A549 (cell line): Measurements from ENCODE around the gene MESP1.

Source experiments
- CEBPB ChIP-seq, 2 experiments: fragments of >200 bp in 1 of 2; sonication (Bioruptor Twin) in 1 of 2; formaldehyde crosslinking in 1 of 2; IDR thresholded peaks; 2 replicates each; pipeline ENCODE4 v1.6.1; 2012 to 2016
- PHF8 ChIP-seq: fragments of 200-600 bp; sonication (generic); IDR thresholded peaks from 2 replicates; pipeline ENCODE4 v1.6.1; 2016; ENCODE audit warnings: low read depth, mild to moderate bottlenecking, antibody characterized with exemption, moderate library complexity, borderline replicate concordance
- TF ChIP-seq, protein P1 (sequence below): fragments of >200 bp; sonication (Bioruptor Twin); formaldehyde crosslinking; IDR thresholded peaks from 3 replicates; pipeline ENCODE4 v1.5.1; 2016

DNA sequence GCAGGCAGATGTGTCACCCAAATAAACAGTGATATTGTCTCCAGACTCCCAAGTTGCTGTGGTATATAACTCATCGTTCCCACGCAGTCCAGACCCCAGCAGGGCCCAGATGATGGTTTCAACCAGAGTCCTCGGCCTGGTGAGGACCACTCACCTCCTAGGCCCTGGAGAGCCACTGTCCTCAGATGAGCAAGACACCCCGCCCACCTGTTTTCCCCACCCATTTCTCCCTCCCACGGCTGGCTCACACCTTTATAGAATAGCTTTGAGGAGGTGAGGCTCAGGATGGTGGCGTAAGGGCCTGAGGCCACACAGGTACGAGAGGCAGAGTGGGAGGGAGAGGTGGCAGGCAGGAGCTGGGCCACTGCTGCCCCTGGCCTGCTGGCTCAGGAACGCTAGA is 7.5 kb downstream of the MESP1 start:
- TF ChIP-seq CEBPB (IDR thresholded peaks at IDR 0.05) (no peak), PHF8 (no peak)
- TF ChIP-seq, protein P1, sequence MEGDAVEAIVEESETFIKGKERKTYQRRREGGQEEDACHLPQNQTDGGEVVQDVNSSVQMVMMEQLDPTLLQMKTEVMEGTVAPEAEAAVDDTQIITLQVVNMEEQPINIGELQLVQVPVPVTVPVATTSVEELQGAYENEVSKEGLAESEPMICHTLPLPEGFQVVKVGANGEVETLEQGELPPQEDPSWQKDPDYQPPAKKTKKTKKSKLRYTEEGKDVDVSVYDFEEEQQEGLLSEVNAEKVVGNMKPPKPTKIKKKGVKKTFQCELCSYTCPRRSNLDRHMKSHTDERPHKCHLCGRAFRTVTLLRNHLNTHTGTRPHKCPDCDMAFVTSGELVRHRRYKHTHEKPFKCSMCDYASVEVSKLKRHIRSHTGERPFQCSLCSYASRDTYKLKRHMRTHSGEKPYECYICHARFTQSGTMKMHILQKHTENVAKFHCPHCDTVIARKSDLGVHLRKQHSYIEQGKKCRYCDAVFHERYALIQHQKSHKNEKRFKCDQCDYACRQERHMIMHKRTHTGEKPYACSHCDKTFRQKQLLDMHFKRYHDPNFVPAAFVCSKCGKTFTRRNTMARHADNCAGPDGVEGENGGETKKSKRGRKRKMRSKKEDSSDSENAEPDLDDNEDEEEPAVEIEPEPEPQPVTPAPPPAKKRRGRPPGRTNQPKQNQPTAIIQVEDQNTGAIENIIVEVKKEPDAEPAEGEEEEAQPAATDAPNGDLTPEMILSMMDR = no peak
